Neural crest cell (in vitro differentiated cells): ENCODE measurements around the gene FIBIN. TPM values are rescaled to one million over a fixed set of nuclear protein-coding genes. Genes with fewer than 3 reads are reported as not detected.
A peak's percentile ranks its signal among the peaks of the same experiment; 100 is the strongest.
"Not testable (repeated sequence)": the region's sequence is repeated elsewhere in the genome, so short reads cannot be mapped to it uniquely, and the experiment has no call there.

Experiments used
- DNase-seq: peaks from one replicate; pipeline ENCODE4 v3.0.0; 2021; ENCODE audit warnings: low read depth, mixed read lengths, low spot score
- H3K27ac Mint-ChIP-seq: one replicate; pipeline ENCODE4 v1.8.0; 2021; ENCODE audit warnings: mild to moderate bottlenecking, mixed read lengths; ENCODE audit not compliant: unreplicated experiment
- H3K27me3 Mint-ChIP-seq: 2 replicates; pipeline ENCODE4 v1.8.0; 2021; ENCODE audit warnings: low read depth, mild to moderate bottlenecking, mixed read lengths
- H3K36me3 Mint-ChIP-seq: 2 replicates; pipeline ENCODE4 v1.8.0; 2021; ENCODE audit warnings: low read depth, mild to moderate bottlenecking, mixed read lengths
- H3K4me1 Mint-ChIP-seq: 2 replicates; pipeline ENCODE4 v1.8.0; 2021; ENCODE audit warnings: mixed read lengths
- H3K4me3 Mint-ChIP-seq: one replicate; pipeline ENCODE4 v1.8.0; 2021; ENCODE audit warnings: mild to moderate bottlenecking, mixed read lengths
- H3K9me3 Mint-ChIP-seq: 2 replicates; pipeline ENCODE4 v1.8.0; 2021; ENCODE audit warnings: mixed read lengths
- CTCF ChIP-seq: fragments of 200-600 bp; sonication (generic); conservative IDR thresholded peaks from 2 replicates; pipeline ENCODE4 v1.5.0; 2021; ENCODE audit warnings: antibody characterized with exemption, mild to moderate bottlenecking
- total RNA-seq: library from RNA; stranded (reverse); gene quantifications from 2 replicates; pipeline ENCODE4 v1.2.1, GENCODE V29; 2021

The FIBIN gene
- total RNA-seq, 1 donor from 2014 or later, result 0.44 TPM

DNA sequence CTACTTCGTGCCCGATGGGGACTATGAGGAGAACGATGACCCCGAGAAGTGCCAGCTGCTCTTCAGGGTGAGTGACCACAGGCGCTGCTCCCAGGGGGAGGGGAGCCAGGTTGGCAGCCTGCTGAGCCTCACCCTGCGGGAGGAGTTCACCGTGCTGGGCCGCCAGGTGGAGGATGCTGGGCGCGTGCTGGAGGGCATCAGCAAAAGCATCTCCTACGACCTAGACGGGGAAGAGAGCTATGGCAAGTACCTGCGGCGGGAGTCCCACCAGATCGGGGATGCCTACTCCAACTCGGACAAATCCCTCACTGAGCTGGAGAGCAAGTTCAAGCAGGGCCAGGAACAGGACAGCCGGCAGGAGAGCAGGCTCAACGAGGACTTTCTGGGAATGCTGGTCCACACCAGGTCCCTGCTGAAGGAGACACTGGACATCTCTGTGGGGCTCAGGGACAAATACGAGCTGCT, 751 bp downstream of the FIBIN start:
- H3K36me3 Mint-ChIP-seq, result no peaks in the 10 kb centered on the region
- no peak overlapping the region for H3K27ac Mint-ChIP-seq
- peaks cover 5% of the 10 kb centered on the region for H3K27me3 Mint-ChIP-seq
- no peak for TF ChIP-seq CTCF
- no peaks in the 10 kb centered on the region for H3K4me1 Mint-ChIP-seq
- no peak for DNase-seq
- H3K9me3 Mint-ChIP-seq, result no peaks in the 10 kb centered on the region
- peak overlapping the region; percentile 78 for H3K4me3 Mint-ChIP-seq

GRCh38 chr11:26995701-26996460, 2.0 kb downstream of the FIBIN start:
- H3K27ac Mint-ChIP-seq, result no peak overlapping the region
- no peaks in the 10 kb centered on the region for H3K9me3 Mint-ChIP-seq
- H3K36me3 Mint-ChIP-seq, result no peaks in the 10 kb centered on the region
- no peak overlapping the region for H3K4me3 Mint-ChIP-seq
- DNase-seq, result no peak
- no peak for TF ChIP-seq CTCF
- peaks cover 5% of the 10 kb centered on the region for H3K27me3 Mint-ChIP-seq
- no peaks in the 10 kb centered on the region for H3K4me1 Mint-ChIP-seq

GRCh38 chr11:26997378-26997777, 3.5 kb downstream of the FIBIN start:
- no peak overlapping the region for H3K4me3 Mint-ChIP-seq
- no peak overlapping the region for H3K27ac Mint-ChIP-seq
- TF ChIP-seq CTCF, result no peak
- no peaks in the 10 kb centered on the region for H3K36me3 Mint-ChIP-seq
- H3K27me3 Mint-ChIP-seq, result peaks cover 5% of the 10 kb centered on the region
- H3K4me1 Mint-ChIP-seq, result no peaks in the 10 kb centered on the region
- DNase-seq, result no peak
- no peaks in the 10 kb centered on the region for H3K9me3 Mint-ChIP-seq

DNA sequence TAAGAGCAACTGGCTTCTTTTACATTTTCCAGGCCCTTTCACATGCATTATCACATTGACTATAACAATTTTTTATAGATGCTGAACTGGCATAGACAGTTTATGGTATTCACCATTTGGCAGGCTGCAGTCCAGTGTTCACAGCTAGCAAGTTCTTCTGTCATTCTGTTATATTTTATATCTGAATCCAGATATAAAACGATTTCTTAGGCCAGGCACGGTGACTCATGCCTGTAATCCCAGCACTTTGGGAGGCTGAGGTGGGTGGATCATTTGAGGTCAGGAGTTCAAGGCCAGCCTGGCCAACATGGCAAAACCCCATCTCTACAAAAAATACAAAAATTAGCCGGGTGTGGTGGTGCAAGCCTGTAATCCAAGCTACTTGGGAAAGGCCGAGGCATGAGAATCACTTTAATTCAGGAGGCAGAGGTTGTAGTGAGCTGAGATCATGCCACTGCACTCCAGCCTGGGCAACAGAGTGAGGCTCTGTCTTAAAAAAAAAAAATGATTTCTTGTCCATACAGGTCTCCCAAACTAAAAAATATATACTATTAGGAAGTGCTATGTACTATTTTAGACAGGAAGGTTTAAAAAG, 7.3 kb downstream of the FIBIN start:
- not testable (repeated sequence) for H3K27ac Mint-ChIP-seq, H3K4me1 Mint-ChIP-seq, DNase-seq, H3K36me3 Mint-ChIP-seq, H3K27me3 Mint-ChIP-seq, H3K4me3 Mint-ChIP-seq, H3K9me3 Mint-ChIP-seq

- H3K36me3 Mint-ChIP-seq, result no peaks in the 10 kb centered on the region
- no peak overlapping the region for H3K27ac Mint-ChIP-seq
- no peak for DNase-seq
- no peaks in the 10 kb centered on the region for H3K27me3 Mint-ChIP-seq
- H3K9me3 Mint-ChIP-seq, result no peaks in the 10 kb centered on the region
- no peak overlapping the region for H3K4me3 Mint-ChIP-seq
- no peak for TF ChIP-seq CTCF
- no peaks in the 10 kb centered on the region for H3K4me1 Mint-ChIP-seq
Observed at GRCh38 chr11:27002431-27002830, 8.5 kb downstream of the FIBIN start.

- Mint-ChIP-seq H3K4me1 (no peaks in the 10 kb centered on the region), H3K36me3 (no peaks in the 10 kb centered on the region), H3K27ac (no peak overlapping the region), H3K27me3 (no peaks in the 10 kb centered on the region), H3K9me3 (no peaks in the 10 kb centered on the region), H3K4me3 (no peak overlapping the region)
- DNase-seq, result no peak
- no peak for TF ChIP-seq CTCF
Observed at GRCh38 chr11:27002838-27003237, 8.9 kb downstream of the FIBIN start.
